Lower lobe of right lung (tissue), 2 donors: ENCODE measurements around the gene BCL7A. TPM values are rescaled to one million over a fixed set of nuclear protein-coding genes. Genes with fewer than 3 reads are reported as not detected.

ENCODE experiments used
- ATAC-seq, 2 donors: fragments of 200-7000 bp; cut with Tn5 transposase; one replicate each; pipeline ENCODE4 v1.9.1; 2020 to 2022; ENCODE audit warnings: mild to moderate bottlenecking in 2 of 2, moderate library complexity in 2 of 2
- DNase-seq: peaks from one replicate; pipeline ENCODE4 v3.0.0-alpha.2; 2020
- H3K27ac ChIP-seq: fragments of 200-600 bp; one replicate; pipeline ENCODE4 v1.8.0; 2022
- H3K27me3 ChIP-seq: fragments of 200-600 bp; one replicate; pipeline ENCODE4 v1.8.0; 2022; ENCODE audit warnings: low read depth
- H3K36me3 ChIP-seq: fragments of 200-600 bp; one replicate; pipeline ENCODE4 v1.8.0; 2022; ENCODE audit warnings: mild to moderate bottlenecking
- H3K4me1 ChIP-seq: fragments of 200-600 bp; one replicate; pipeline ENCODE4 v1.8.0; 2022
- H3K4me3 ChIP-seq: fragments of 200-600 bp; one replicate; pipeline ENCODE4 v1.8.0; 2022; ENCODE audit warnings: mild to moderate bottlenecking
- H3K9me3 ChIP-seq: fragments of 200-600 bp; one replicate; pipeline ENCODE4 v1.8.0; 2022
- CTCF ChIP-seq: fragments of 200-600 bp; IDR thresholded peaks from one replicate; pipeline ENCODE4 v1.8.0; 2022; ENCODE audit warnings: antibody characterized with exemption, mild to moderate bottlenecking
- intact Hi-C: fragments of 100-400 bp; cut with DNase I; formaldehyde crosslinking; loops from one replicate; pipeline ENCODE4 v1.11.0; 2022
- total RNA-seq: library from RNA; stranded (reverse); fragmentation: NEBNext Ultra II Directional; extraction: Animal tissue kit (Norgen Biotek cat#: 25700); gene quantifications from one replicate; pipeline ENCODE4 v1.2.1, GENCODE V29; 2021
- donor health status: DM: no; HTN: yes; CAD: no; lungs with severe emphysema.

BCL7A gene
- total RNA-seq, 1 donor from 2014 or later: 6.4 TPM

GRCh38 chr12:122096014-122096413 lies 74.3 kb downstream of the BCL7A start:
- Histone ChIP-seq H3K4me3 (no peak overlapping the region), H3K27me3 (no peaks in the 10 kb centered on the region), H3K36me3 (no peaks in the 10 kb centered on the region), H3K27ac (peak overlapping the region; percentile 79), H3K4me1 (peaks cover 71% of the 10 kb centered on the region), H3K9me3 (no peaks in the 10 kb centered on the region)
- TF ChIP-seq CTCF: no peak
- ATAC-seq: no peak
- intact Hi-C loops: no loop called here
- no peak for DNase-seq

- DNase-seq (no peak), ATAC-seq (no peak)
- TF ChIP-seq CTCF: no peak
- Histone ChIP-seq H3K9me3 (no peaks in the 10 kb centered on the region), H3K27ac (peak overlapping the region; percentile 79), H3K4me3 (no peak overlapping the region), H3K4me1 (peaks cover 68% of the 10 kb centered on the region), H3K27me3 (no peaks in the 10 kb centered on the region), H3K36me3 (no peaks in the 10 kb centered on the region)
- intact Hi-C loops: no loop called here
Measured at GRCh38 chr12:122096591-122097149, 75.0 kb downstream of the BCL7A start.

- TF ChIP-seq CTCF: no peak
- peak overlapping the region; percentile 8 for H3K4me3 ChIP-seq
- ATAC-seq (peak; percentile 28 to 40), DNase-seq (no peak)
- no peaks in the 10 kb centered on the region for H3K9me3 ChIP-seq
- no peaks in the 10 kb centered on the region for H3K27me3 ChIP-seq
- H3K27ac ChIP-seq: peak overlapping the region; percentile 79
- H3K4me1 ChIP-seq: peaks cover 60% of the 10 kb centered on the region
- intact Hi-C loops: no loop called here
- H3K36me3 ChIP-seq: no peaks in the 10 kb centered on the region
Measured at GRCh38 chr12:122097584-122097926, 75.9 kb downstream of the BCL7A start.

GRCh38 chr12:122097927-122098756 lies 76.5 kb downstream of the BCL7A start:
- Histone ChIP-seq H3K4me3 (peak overlapping the region; percentile 8), H3K36me3 (no peaks in the 10 kb centered on the region), H3K9me3 (no peaks in the 10 kb centered on the region), H3K27ac (peak overlapping the region; percentile 79), H3K27me3 (no peaks in the 10 kb centered on the region), H3K4me1 (peaks cover 59% of the 10 kb centered on the region)
- ATAC-seq (peak; percentile 95 to 96), DNase-seq (peak; percentile 88)
- intact Hi-C loops: no loop called here
- no peak for TF ChIP-seq CTCF

- H3K9me3 ChIP-seq: no peaks in the 10 kb centered on the region
- H3K4me3 ChIP-seq: no peak overlapping the region
- DNase-seq (no peak), ATAC-seq (no peak)
- intact Hi-C loops: no loop called here
- no peaks in the 10 kb centered on the region for H3K36me3 ChIP-seq
- no peak for TF ChIP-seq CTCF
- peaks cover 61% of the 10 kb centered on the region for H3K4me1 ChIP-seq
- H3K27ac ChIP-seq: peak overlapping the region; percentile 79
- no peaks in the 10 kb centered on the region for H3K27me3 ChIP-seq
Measured at GRCh38 chr12:122099280-122099749, 77.6 kb downstream of the BCL7A start.
